Thyroid gland (tissue), 4 donors: ENCODE measurements around the gene KPNA3.

Experiments used
- CTCF ChIP-seq, 6 experiments: fragments of 200-600 bp in 3 of 6; fragments of 450-650 bp in 3 of 6; sonication (generic) in 3 of 6; IDR thresholded peaks; one replicate each; pipeline ENCODE4 v1.5.1; 2016 to 2019; ENCODE audit warnings: antibody characterized with exemption in 6 of 6, mild to moderate bottlenecking in 2 of 6, inconsistent platforms in 1 of 6, moderate library complexity in 1 of 6
- POLR2A ChIP-seq, 2 donors: fragments of 450-650 bp; IDR thresholded peaks; one replicate each; pipeline ENCODE4 v1.6.1; 2017; ENCODE audit warnings: antibody characterized with exemption in 2 of 2, mild to moderate bottlenecking in 2 of 2, moderate library complexity in 1 of 2

GRCh38 chr13:49840266-49840665, 47.8 kb upstream of the KPNA3 start:
- TF ChIP-seq CTCF (IDR thresholded peaks at IDR 0.05): no peak
- TF ChIP-seq POLR2A (IDR thresholded peaks at IDR 0.05): no peak
